HepG2 (cell line): Measurements from ENCODE around the gene ARL4D. TPM values are rescaled to one million over a fixed set of nuclear protein-coding genes. Genes with fewer than 3 reads are reported as not detected.

Source experiments
- ATAC-seq: fragments of 200-7000 bp; cut with Tn5 transposase; 3 replicates; pipeline ENCODE4 v1.9.1; 2020; ENCODE audit warnings: mild to moderate bottlenecking, moderate library complexity
- BruUV-seq: library from RNA; stranded (reverse); fragments of 400-500 nt; replicated peaks from 2 replicates; lab custom pipeline; 2021; lab: Mats Ljungman, UMichigan
- CTCF ChIA-PET: fragments of 300-600 bp; formaldehyde crosslinking; extraction: SDS; loops from one replicate; lab custom pipeline; 2021; ENCODE audit warnings: low total read pairs, inconsistent platforms, low intra/inter-chr PET ratio; lab: Yijun Ruan, JAX
- POLR2A ChIA-PET: fragments of 350-600 bp; sonication (Branson Sonifier 250); formaldehyde crosslinking; loops from one replicate; lab custom pipeline; 2020; ENCODE audit warnings: antibody characterized with exemption, inconsistent platforms; lab: Yijun Ruan, JAX
- DNase-seq: peaks from one replicate; pipeline ENCODE4 v3.0.0-alpha.2; 2015; ENCODE audit warnings: low spot score
- FAIRE-seq: peaks from 3 replicates; lab custom pipeline; 2011; peaks lifted over from hg19 to GRCh38; lab: Jason Lieb, UNC
- H2AFZ ChIP-seq: one replicate; pipeline ENCODE4 v1.6.1; 2011; ENCODE audit warnings: low read length, inconsistent platforms
- H3K27ac ChIP-seq: fragments of 300-600 bp; 3 replicates; pipeline ENCODE4 v1.8.0; 2011; ENCODE audit warnings: mixed run types, mild to moderate bottlenecking, mixed read lengths, low read length, inconsistent platforms; ENCODE audit not compliant: insufficient read depth; ENCODE audit errors: extremely low read length
- H3K27me3 ChIP-seq, 2 experiments: fragments of 200-600 bp in 1 of 2; 2 replicates in 1 of 2; 3 replicates in 1 of 2; pipeline versions ENCODE4 v1.6.0 to v1.8.0; 2011; ENCODE audit warnings: low read length in 2 of 2, mild to moderate bottlenecking in 2 of 2, moderate library complexity in 2 of 2, inconsistent platforms in 1 of 2; ENCODE audit not compliant: insufficient read depth in 2 of 2, control insufficient read depth in 1 of 2
- H3K36me3 ChIP-seq, 2 experiments: fragments of 200-600 bp in 1 of 2; replicated peaks in 1 of 2; 2 replicates in 1 of 2; 3 replicates in 1 of 2; pipeline versions ENCODE4 v1.5.1 to v1.8.0; 2011; ENCODE audit warnings: low read length in 2 of 2, inconsistent platforms in 1 of 2; ENCODE audit not compliant: insufficient read depth in 2 of 2, control insufficient read depth in 1 of 2
- H3K4me1 ChIP-seq: 2 replicates; pipeline ENCODE4 v1.5.1; 2012; ENCODE audit warnings: low read length, inconsistent platforms; ENCODE audit not compliant: insufficient read depth
- H3K4me2 ChIP-seq: 2 replicates; pipeline ENCODE4 v1.6.0; 2011; ENCODE audit warnings: low read depth, low read length, inconsistent platforms
- H3K4me3 ChIP-seq, 3 experiments: fragments of 200-600 bp in 1 of 3; sonication (generic), shearing (Covaris generic) in 1 of 3; replicated peaks in 1 of 3; 2 replicates each; pipeline ENCODE4 v1.5.1; 2011 to 2016; ENCODE audit warnings: low read length in 3 of 3, inconsistent platforms in 2 of 3, low read depth in 2 of 3, mild to moderate bottlenecking in 2 of 3, control low read depth in 1 of 3, mixed read lengths in 1 of 3; ENCODE audit not compliant: insufficient read depth in 1 of 3
- H3K79me2 ChIP-seq: one replicate; pipeline ENCODE4 v1.6.1; 2011; ENCODE audit warnings: low read length, inconsistent platforms; ENCODE audit not compliant: insufficient read depth
- H3K9ac ChIP-seq: 2 replicates; pipeline ENCODE4 v1.6.0; 2011; ENCODE audit warnings: mild to moderate bottlenecking, low read depth, low read length, inconsistent platforms; ENCODE audit not compliant: insufficient read depth
- H3K9me3 ChIP-seq: 2 replicates; pipeline ENCODE4 v1.5.1; 2012; ENCODE audit warnings: mild to moderate bottlenecking, low read length
- H4K20me1 ChIP-seq: 2 replicates; pipeline ENCODE4 v1.6.0; 2011; ENCODE audit warnings: inconsistent platforms, mild to moderate bottlenecking, low read length, moderate library complexity; ENCODE audit not compliant: insufficient read depth
- FOSL2 ChIP-seq: sonication (generic); formaldehyde crosslinking; IDR thresholded peaks from 2 replicates; pipeline ENCODE4 v1.4.0; 2020; ENCODE audit warnings: missing genetic modification reagents
- HMG20A ChIP-seq: IDR thresholded peaks from 2 replicates; pipeline ENCODE4 v1.6.1; 2016; ENCODE audit warnings: borderline replicate concordance
- KDM1A ChIP-seq: IDR thresholded peaks from 2 replicates; pipeline ENCODE4 v1.6.1; 2016; ENCODE audit warnings: missing compliant biosample characterization
- TEAD3 ChIP-seq: optimal IDR thresholded peaks from 2 replicates; pipeline ENCODE3; 2016; ENCODE audit warnings: borderline replicate concordance
- ZFP90 ChIP-seq: sonication (generic); formaldehyde crosslinking; IDR thresholded peaks from 2 replicates; pipeline ENCODE4 v1.8.0; 2022; ENCODE audit warnings: missing genetic modification reagents, mild to moderate bottlenecking, inconsistent platforms, borderline replicate concordance
- ZKSCAN1 ChIP-seq: fragments of 150-350 bp; IDR thresholded peaks from 2 replicates; pipeline ENCODE4 v1.6.1; 2014; ENCODE audit warnings: low read length
- ZKSCAN8 ChIP-seq: IDR thresholded peaks from 2 replicates; pipeline ENCODE4 v1.6.1; 2016; ENCODE audit warnings: borderline replicate concordance, missing genetic modification reagents, missing compliant biosample characterization
- ZNF207 ChIP-seq: fragments of 450-650 bp; IDR thresholded peaks from 2 replicates; pipeline ENCODE4 v1.6.1; 2016; ENCODE audit warnings: antibody characterized with exemption, borderline replicate concordance
- ZNF335 ChIP-seq: sonication (generic); formaldehyde crosslinking; IDR thresholded peaks from 2 replicates; pipeline ENCODE4 v1.4.0; 2020; ENCODE audit warnings: missing genetic modification reagents
- ZNF441 ChIP-seq: sonication (generic); formaldehyde crosslinking; IDR thresholded peaks from 2 replicates; pipeline ENCODE4 v1.7.0; 2021; ENCODE audit warnings: missing genetic modification reagents, borderline replicate concordance
- ZNF468 ChIP-seq: sonication (generic); formaldehyde crosslinking; IDR thresholded peaks from 2 replicates; pipeline ENCODE4 v1.8.0; 2022; ENCODE audit warnings: mild to moderate bottlenecking, moderate library complexity, missing genetic modification reagents
- WGBS: methylation state at CpG from one replicate; pipeline ENCODE4 v1.1.6; 2017; ENCODE audit warnings: low lambda C conversion rate; 5-methylcytosine and 5-hydroxymethylcytosine counted together
- in situ Hi-C: cut with HindIII; loops from 2 replicates; pipeline ENCODE4 v1.10.0; 2017; ENCODE audit warnings: low pct_unique_long_range_greater_than_20kb; ENCODE audit not compliant: extremely low pct_ligation_motif_present
- intact Hi-C: fragments of 100-400 bp; cut with micrococcal nuclease; formaldehyde crosslinking; loops from one replicate; pipeline ENCODE4 v1.10.0; 2022; ENCODE audit not compliant: unreplicated experiment
- polyA plus RNA-seq, 8 experiments: library from polyadenylated mRNA; depleted of rRNA in 3 of 8; stranded (reverse) in 7 of 8; unstranded in 1 of 8; fragments of >200 nt; fragmentation: Illumina TruSeq in 4 of 8; extraction: Trizol in 4 of 8; gene quantifications; 2 replicates each; pipeline versions ENCODE4 v1.2.1 to v1.2.3, GENCODE V29; 2011 to 2016; ENCODE audit warnings: low read depth in 4 of 8, missing spikeins in 1 of 8, mixed read lengths in 1 of 8; ENCODE audit not compliant: insufficient read depth in 1 of 8
- total RNA-seq, 5 experiments: library from RNA; depleted of rRNA; stranded (reverse); fragments of >200 nt; fragmentation: Illumina TruSeq; extraction: Trizol; gene quantifications; 2 replicates each; pipeline ENCODE4 v1.2.3, GENCODE V29; 2016; ENCODE audit warnings: low read depth in 1 of 5
- TF ChIP-seq, protein P1 (sequence below): sonication (generic); formaldehyde crosslinking; IDR thresholded peaks from 2 replicates; pipeline ENCODE4 v1.9.0; 2021; ENCODE audit warnings: missing genetic modification reagents, mild to moderate bottlenecking, borderline replicate concordance

ARL4D gene
- total and polyA plus RNA-seq, 2 of the 13 experiments (the other 11 are each of a cell fraction or from before 2014, with no cell fraction given), result 9.0 to 25.9 TPM

DNA sequence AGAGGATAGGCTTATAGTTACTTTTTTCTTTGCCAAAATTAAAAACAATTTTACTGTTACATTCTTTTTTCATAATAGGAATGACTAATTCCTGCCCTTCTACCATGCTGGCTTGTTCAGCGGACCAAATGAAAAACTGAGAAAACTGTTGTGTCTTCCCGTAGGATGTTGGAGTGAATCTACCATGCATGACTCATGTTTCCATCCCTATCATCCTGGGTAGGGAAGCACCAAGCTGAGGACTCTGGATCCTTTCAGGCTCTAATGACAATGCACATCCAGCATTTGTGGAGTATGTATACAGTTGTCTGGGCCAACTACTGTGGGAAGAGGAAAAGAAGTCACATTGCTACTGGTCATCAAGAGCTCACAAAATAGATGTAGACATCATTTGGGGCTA, 43.9 kb downstream of the ARL4D start:
- H3K79me2 ChIP-seq, result no peaks in the 10 kb centered on the region
- no peak overlapping the region for H3K9ac ChIP-seq
- no peaks in the 10 kb centered on the region for H3K9me3 ChIP-seq
- ChIA-PET CTCF (no interaction called here), POLR2A (interaction anchor here (0.9 to 1.7 kb wide), 2 partner anchors 14 to 44 kb away, joined by 3 to 6 read pairs; partner anchors contain the start of gene ARL4D)
- H4K20me1 ChIP-seq, result no peaks in the 10 kb centered on the region
- in situ Hi-C loops, result no loop called here
- no peaks in the 10 kb centered on the region for H3K36me3 ChIP-seq
- no peaks in the 10 kb centered on the region for H3K27me3 ChIP-seq
- no peak for ATAC-seq
- no peak overlapping the region for H3K4me3 ChIP-seq
- FAIRE-seq, result no peak
- TF ChIP-seq ZNF207 (no peak), KDM1A (no peak), TEAD3 (CRISPR knock-in tag) (peak; percentile 14), ZNF441 (no peak), ZNF468 (CRISPR knock-in tag) (no peak), HMG20A (CRISPR knock-in tag) (peak; percentile 32; the same call in 1 of the 2 replicates), ZKSCAN8 (CRISPR knock-in tag) (peak; percentile 96), ZNF335 (CRISPR knock-in tag) (no peak), ZFP90 (CRISPR knock-in tag) (no peak), ZKSCAN1 (no peak), FOSL2 (CRISPR knock-in tag) (peak; percentile 70)
- TF ChIP-seq, protein P1, sequence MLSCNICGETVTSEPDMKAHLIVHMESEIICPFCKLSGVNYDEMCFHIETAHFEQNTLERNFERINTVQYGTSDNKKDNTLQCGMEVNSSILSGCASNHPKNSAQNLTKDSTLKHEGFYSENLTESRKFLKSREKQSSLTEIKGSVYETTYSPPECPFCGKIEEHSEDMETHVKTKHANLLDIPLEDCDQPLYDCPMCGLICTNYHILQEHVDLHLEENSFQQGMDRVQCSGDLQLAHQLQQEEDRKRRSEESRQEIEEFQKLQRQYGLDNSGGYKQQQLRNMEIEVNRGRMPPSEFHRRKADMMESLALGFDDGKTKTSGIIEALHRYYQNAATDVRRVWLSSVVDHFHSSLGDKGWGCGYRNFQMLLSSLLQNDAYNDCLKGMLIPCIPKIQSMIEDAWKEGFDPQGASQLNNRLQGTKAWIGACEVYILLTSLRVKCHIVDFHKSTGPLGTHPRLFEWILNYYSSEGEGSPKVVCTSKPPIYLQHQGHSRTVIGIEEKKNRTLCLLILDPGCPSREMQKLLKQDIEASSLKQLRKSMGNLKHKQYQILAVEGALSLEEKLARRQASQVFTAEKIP (CRISPR knock-in tag), result no peak
- intact Hi-C loops, result no loop called here
- no peak overlapping the region for H3K4me2 ChIP-seq
- H2AFZ ChIP-seq, result no peak overlapping the region
- BruUV-seq, result no TSS peak
- WGBS, result 64% methylated on average over 2 of the region's 2 CpGs
- DNase-seq, result no peak
- peaks cover 46% of the 10 kb centered on the region for H3K4me1 ChIP-seq
- H3K27ac ChIP-seq, result no peak overlapping the region
